K562 (cell line): ENCODE results near the gene TGOLN2. TPM values are rescaled to one million over a fixed set of nuclear protein-coding genes. Genes with fewer than 3 reads are reported as not detected.

ENCODE experiments used
- ATAC-seq: fragments of 200-7000 bp; cut with Tn5 transposase; 3 replicates; pipeline ENCODE4 v1.9.1; 2020; ENCODE audit warnings: moderate library complexity
- BruUV-seq: library from RNA; stranded (reverse); fragments of 400-500 nt; replicated peaks from 2 replicates; lab custom pipeline; 2021; lab: Mats Ljungman, UMichigan
- CTCF ChIA-PET: fragments of 300-600 bp; formaldehyde crosslinking; extraction: SDS; loops from one replicate; lab custom pipeline; 2021; ENCODE audit warnings: low intra/inter-chr PET ratio; lab: Yijun Ruan, JAX
- POLR2A ChIA-PET: fragments of 300-600, 350-650 bp; sonication (Branson Sonifier 250); formaldehyde crosslinking; extraction: SDS; loops from one replicate; lab custom pipeline; 2021; ENCODE audit warnings: antibody characterized with exemption, inconsistent platforms; lab: Yijun Ruan, JAX
- DNase-seq, 4 experiments: peaks; one replicate each; pipeline versions ENCODE4 v3.0.0 to v3.0.0-alpha.2; 2011 to 2018; ENCODE audit warnings: low spot score in 3 of 4, mixed read lengths in 3 of 4; ENCODE audit errors: extremely low read depth in 1 of 4
- FAIRE-seq: peaks from 2 replicates; lab custom pipeline; 2011; peaks lifted over from hg19 to GRCh38; lab: Jason Lieb, UNC
- H2AFZ ChIP-seq: 2 replicates; pipeline ENCODE4 v1.6.0; 2011; ENCODE audit warnings: low read depth, low read length, control low read depth, inconsistent platforms
- H3K27ac ChIP-seq: fragments of 200-600 bp; 3 replicates; pipeline ENCODE4 v1.8.0; 2011; ENCODE audit warnings: low read depth, mild to moderate bottlenecking, control low read depth, inconsistent platforms, low read length, moderate library complexity, mixed read lengths; ENCODE audit errors: extremely low read depth
- H3K27me3 ChIP-seq, 2 experiments: fragments of 300-600 bp in 1 of 2; 2 replicates in 1 of 2; 3 replicates in 1 of 2; pipeline versions ENCODE4 v1.6.0 to v1.8.0; 2011; ENCODE audit warnings: inconsistent platforms in 2 of 2, low read length in 2 of 2, mild to moderate bottlenecking in 1 of 2, mixed read lengths in 1 of 2, moderate library complexity in 1 of 2; ENCODE audit not compliant: control insufficient read depth in 2 of 2, insufficient read depth in 2 of 2
- H3K36me3 ChIP-seq: fragments of 300-600 bp; 3 replicates; pipeline ENCODE4 v1.8.0; 2011; ENCODE audit warnings: mild to moderate bottlenecking, low read length, inconsistent platforms; ENCODE audit not compliant: control insufficient read depth, insufficient read depth
- H3K4me1 ChIP-seq, 2 experiments: fragments of 200-600 bp in 1 of 2; replicated peaks in 1 of 2; 2 replicates in 1 of 2; 3 replicates in 1 of 2; pipeline versions ENCODE4 v1.5.1 to v1.8.0; 2011; ENCODE audit warnings: inconsistent platforms in 2 of 2, low read length in 2 of 2, mild to moderate bottlenecking in 1 of 2, mixed read lengths in 1 of 2, moderate library complexity in 1 of 2; ENCODE audit not compliant: control insufficient read depth in 2 of 2, insufficient read depth in 2 of 2
- H3K4me2 ChIP-seq: 2 replicates; pipeline ENCODE4 v1.6.1; 2011; ENCODE audit warnings: low read length, control low read depth, inconsistent platforms, mixed read lengths; ENCODE audit not compliant: insufficient read depth
- H3K4me3 ChIP-seq: fragments of 200-600 bp; sonication (generic), shearing (Covaris generic); 2 replicates; pipeline ENCODE4 v1.5.1; 2016; ENCODE audit warnings: control low read depth, inconsistent platforms
- H3K79me2 ChIP-seq: fragments of 200-600 bp; 3 replicates; pipeline ENCODE4 v1.8.0; 2011; ENCODE audit warnings: low read length, inconsistent platforms; ENCODE audit not compliant: control insufficient read depth, insufficient read depth
- H3K9ac ChIP-seq, 2 experiments: 2 replicates each; pipeline versions ENCODE4 v1.6.0 to v1.6.1; 2011; ENCODE audit warnings: low read depth in 2 of 2, low read length in 2 of 2, control low read depth in 1 of 2, inconsistent platforms in 1 of 2, mild to moderate bottlenecking in 1 of 2, mixed read lengths in 1 of 2; ENCODE audit not compliant: insufficient read depth in 1 of 2
- H3K9me1 ChIP-seq: one replicate; pipeline ENCODE4 v1.6.0; 2011; ENCODE audit warnings: inconsistent platforms, mild to moderate bottlenecking, low read length, moderate library complexity; ENCODE audit not compliant: control insufficient read depth, insufficient read depth
- H3K9me3 ChIP-seq: replicated peaks from 2 replicates; pipeline ENCODE4 v1.5.1; 2011; ENCODE audit warnings: low read depth, low read length, inconsistent platforms; ENCODE audit not compliant: control insufficient read depth, insufficient read depth
- H4K20me1 ChIP-seq: replicated peaks from 2 replicates; pipeline ENCODE4 v1.6.1; 2011; ENCODE audit warnings: low read length, inconsistent platforms, mixed read lengths; ENCODE audit not compliant: control insufficient read depth, insufficient read depth
- FOXJ2 ChIP-seq: fragments of 200-800 bp; sonication (Bioruptor generic); IDR thresholded peaks from 2 replicates; pipeline ENCODE4 v1.6.1; 2016; ENCODE audit warnings: missing genetic modification characterization, missing compliant biosample characterization
- HDAC1 ChIP-seq, 2 experiments: fragments of 450-650 bp; IDR thresholded peaks; 2 replicates each; pipeline ENCODE4 v1.6.1; 2016 to 2017; ENCODE audit warnings: inconsistent platforms in 1 of 2, mild to moderate bottlenecking in 1 of 2, moderate library complexity in 1 of 2
- HDAC3 ChIP-seq: fragments of 450-650 bp; IDR thresholded peaks from 2 replicates; pipeline ENCODE4 v1.6.1; 2018; ENCODE audit warnings: borderline replicate concordance, mild to moderate bottlenecking, moderate library complexity; ENCODE audit not compliant: partially characterized antibody
- HOXB6 ChIP-seq: fragments of 250-450 bp; sonication (Bioruptor Pico); IDR thresholded peaks from 2 replicates; pipeline ENCODE4 v1.5.1; 2022; ENCODE audit warnings: mild to moderate bottlenecking, borderline replicate concordance
- NFE2L1 ChIP-seq: fragments of 450-650 bp; IDR thresholded peaks from 2 replicates; pipeline ENCODE4 v1.6.1; 2016; ENCODE audit warnings: missing genetic modification characterization, low read depth, mild to moderate bottlenecking, missing compliant biosample characterization, moderate library complexity, borderline replicate concordance
- ZNF174 ChIP-seq: fragments of 250-450 bp; sonication (Bioruptor Pico); IDR thresholded peaks from 2 replicates; pipeline ENCODE4 v1.4.0; 2020; ENCODE audit warnings: mild to moderate bottlenecking
- ZNF347 ChIP-seq: fragments of 450-650 bp; formaldehyde crosslinking; IDR thresholded peaks from 2 replicates; pipeline ENCODE4 v1.4.0; 2020; ENCODE audit warnings: low read depth, mild to moderate bottlenecking, moderate library complexity
- ZNF644 ChIP-seq: fragments of 200-800 bp; sonication (Bioruptor generic); IDR thresholded peaks from 2 replicates; pipeline ENCODE4 v1.6.1; 2016; ENCODE audit warnings: low read depth, missing genetic modification characterization, missing compliant biosample characterization
- WGBS: fragments of 100-300 bp; shearing (Covaris generic); methylation state at CpG from one replicate; pipeline ENCODE4 v1.1.6; 2016; ENCODE audit warnings: low coverage, mixed read lengths; ENCODE audit not compliant: insufficient coverage; ENCODE audit errors: missing lambda C conversion rate; 5-methylcytosine and 5-hydroxymethylcytosine counted together
- in situ Hi-C: fragments of 300-500 bp; cut with MboI; formaldehyde crosslinking; loops from 4 replicates; pipeline ENCODE4 v1.15.0; 2018; ENCODE audit warnings: inconsistent platforms, mixed read lengths
- intact Hi-C: fragments of 100-400 bp; cut with micrococcal nuclease; formaldehyde crosslinking; loops from 2 replicates; pipeline ENCODE4 v1.14.2; 2022
- polyA plus RNA-seq, 8 experiments: library from polyadenylated mRNA; depleted of rRNA in 4 of 8; stranded (reverse) in 5 of 8; unstranded in 3 of 8; fragments of >200 nt; fragmentation: Nextera tagmentation in 2 of 8; fragmentation: Illumina TruSeq in 1 of 8; extraction: Ambion mirVana in 2 of 8; extraction: Trizol in 1 of 8; gene quantifications; 2 replicates each; pipeline versions ENCODE4 v1.2.1 to v1.2.3, GENCODE V29; 2011 to 2014; ENCODE audit warnings: inconsistent platforms in 1 of 8, missing spikeins in 1 of 8
- total RNA-seq, 7 experiments: library from RNA; depleted of rRNA in 6 of 7; stranded (reverse); fragments of >200 nt in 6 of 7; fragmentation: Illumina TruSeq in 2 of 7; extraction: Trizol in 2 of 7; gene quantifications; 2 replicates each; pipeline versions ENCODE4 v1.2.1 to v1.2.3, GENCODE V29; 2011 to 2021; ENCODE audit warnings: low replicate concordance in 1 of 7
- TF ChIP-seq, protein P1 (sequence below), 2 experiments: fragments of 450-650 bp; IDR thresholded peaks; 2 replicates each; pipeline ENCODE4 v1.6.1; 2016; ENCODE audit warnings: mild to moderate bottlenecking in 2 of 2, borderline replicate concordance in 1 of 2, low read depth in 1 of 2, moderate library complexity in 1 of 2
- TF ChIP-seq, protein P2 (sequence below): sonication (generic); formaldehyde crosslinking; IDR thresholded peaks from 2 replicates; pipeline ENCODE4 v1.8.0; 2022; ENCODE audit warnings: mild to moderate bottlenecking, missing genetic modification reagents, borderline replicate concordance

The TGOLN2 gene
- total and polyA plus RNA-seq, 9 of the 15 experiments (the other 6 are each of a cell fraction or from before 2014, with no cell fraction given) = 13.0 to 66.5 (median 35.9) TPM

DNA sequence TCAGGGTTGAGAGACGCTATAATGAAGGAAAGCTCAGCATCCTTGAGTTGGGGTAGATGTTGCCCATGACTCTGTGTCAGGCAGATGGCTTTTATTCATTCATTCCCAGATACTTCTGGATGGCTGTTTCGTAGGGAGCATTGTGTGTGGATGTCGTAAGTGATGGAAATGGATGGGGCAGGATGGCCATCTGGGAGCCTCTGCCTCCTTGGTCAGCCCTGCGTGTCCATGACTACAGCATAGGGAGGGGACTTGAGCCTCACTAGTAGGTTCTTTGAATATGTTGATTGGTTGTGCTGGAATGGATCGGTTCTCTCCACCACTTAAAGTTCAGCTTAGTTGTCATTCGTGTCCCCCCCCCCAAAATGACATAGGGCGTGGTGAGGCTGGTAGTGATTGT, 44.9 kb downstream of the TGOLN2 start:
- ChIA-PET POLR2A (interaction anchor here (0.6 to 0.7 kb wide), 2 partner anchors 26 to 139 kb away, joined by 3 to 4 read pairs; no protein-coding TSS in a partner anchor), CTCF (no interaction called here)
- ATAC-seq (no peak), FAIRE-seq (no peak), DNase-seq (no peak)
- Histone ChIP-seq H3K4me3 (no peak overlapping the region), H3K9me1 (no peaks in the 10 kb centered on the region), H3K27ac (no peak overlapping the region), H3K9me3 (no peaks in the 10 kb centered on the region), H3K4me1 (no peaks in the 10 kb centered on the region; a peak in 1 of 5 replicates), H3K36me3 (no peaks in the 10 kb centered on the region), H3K9ac (no peak overlapping the region), H4K20me1 (peaks cover 5% of the 10 kb centered on the region; the same call in 1 of the 2 replicates), H3K27me3 (peaks cover 48 to 84% of the 10 kb centered on the region in 2 experiments), H2AFZ (no peak overlapping the region), H3K4me2 (no peak overlapping the region), H3K79me2 (no peaks in the 10 kb centered on the region)
- in situ Hi-C loops (no loop called here), intact Hi-C loops (no loop called here)
- no TSS peak for BruUV-seq
- 1% methylated on average over 7 of the region's 7 CpGs for WGBS
- no peak for TF ChIP-seq NFE2L1 (tag)
- no peak for TF ChIP-seq ZNF174 (CRISPR knock-in tag)
- no peak for TF ChIP-seq FOXJ2
- TF ChIP-seq HOXB6 (CRISPR knock-in tag) = no peak
- TF ChIP-seq, protein P1, sequence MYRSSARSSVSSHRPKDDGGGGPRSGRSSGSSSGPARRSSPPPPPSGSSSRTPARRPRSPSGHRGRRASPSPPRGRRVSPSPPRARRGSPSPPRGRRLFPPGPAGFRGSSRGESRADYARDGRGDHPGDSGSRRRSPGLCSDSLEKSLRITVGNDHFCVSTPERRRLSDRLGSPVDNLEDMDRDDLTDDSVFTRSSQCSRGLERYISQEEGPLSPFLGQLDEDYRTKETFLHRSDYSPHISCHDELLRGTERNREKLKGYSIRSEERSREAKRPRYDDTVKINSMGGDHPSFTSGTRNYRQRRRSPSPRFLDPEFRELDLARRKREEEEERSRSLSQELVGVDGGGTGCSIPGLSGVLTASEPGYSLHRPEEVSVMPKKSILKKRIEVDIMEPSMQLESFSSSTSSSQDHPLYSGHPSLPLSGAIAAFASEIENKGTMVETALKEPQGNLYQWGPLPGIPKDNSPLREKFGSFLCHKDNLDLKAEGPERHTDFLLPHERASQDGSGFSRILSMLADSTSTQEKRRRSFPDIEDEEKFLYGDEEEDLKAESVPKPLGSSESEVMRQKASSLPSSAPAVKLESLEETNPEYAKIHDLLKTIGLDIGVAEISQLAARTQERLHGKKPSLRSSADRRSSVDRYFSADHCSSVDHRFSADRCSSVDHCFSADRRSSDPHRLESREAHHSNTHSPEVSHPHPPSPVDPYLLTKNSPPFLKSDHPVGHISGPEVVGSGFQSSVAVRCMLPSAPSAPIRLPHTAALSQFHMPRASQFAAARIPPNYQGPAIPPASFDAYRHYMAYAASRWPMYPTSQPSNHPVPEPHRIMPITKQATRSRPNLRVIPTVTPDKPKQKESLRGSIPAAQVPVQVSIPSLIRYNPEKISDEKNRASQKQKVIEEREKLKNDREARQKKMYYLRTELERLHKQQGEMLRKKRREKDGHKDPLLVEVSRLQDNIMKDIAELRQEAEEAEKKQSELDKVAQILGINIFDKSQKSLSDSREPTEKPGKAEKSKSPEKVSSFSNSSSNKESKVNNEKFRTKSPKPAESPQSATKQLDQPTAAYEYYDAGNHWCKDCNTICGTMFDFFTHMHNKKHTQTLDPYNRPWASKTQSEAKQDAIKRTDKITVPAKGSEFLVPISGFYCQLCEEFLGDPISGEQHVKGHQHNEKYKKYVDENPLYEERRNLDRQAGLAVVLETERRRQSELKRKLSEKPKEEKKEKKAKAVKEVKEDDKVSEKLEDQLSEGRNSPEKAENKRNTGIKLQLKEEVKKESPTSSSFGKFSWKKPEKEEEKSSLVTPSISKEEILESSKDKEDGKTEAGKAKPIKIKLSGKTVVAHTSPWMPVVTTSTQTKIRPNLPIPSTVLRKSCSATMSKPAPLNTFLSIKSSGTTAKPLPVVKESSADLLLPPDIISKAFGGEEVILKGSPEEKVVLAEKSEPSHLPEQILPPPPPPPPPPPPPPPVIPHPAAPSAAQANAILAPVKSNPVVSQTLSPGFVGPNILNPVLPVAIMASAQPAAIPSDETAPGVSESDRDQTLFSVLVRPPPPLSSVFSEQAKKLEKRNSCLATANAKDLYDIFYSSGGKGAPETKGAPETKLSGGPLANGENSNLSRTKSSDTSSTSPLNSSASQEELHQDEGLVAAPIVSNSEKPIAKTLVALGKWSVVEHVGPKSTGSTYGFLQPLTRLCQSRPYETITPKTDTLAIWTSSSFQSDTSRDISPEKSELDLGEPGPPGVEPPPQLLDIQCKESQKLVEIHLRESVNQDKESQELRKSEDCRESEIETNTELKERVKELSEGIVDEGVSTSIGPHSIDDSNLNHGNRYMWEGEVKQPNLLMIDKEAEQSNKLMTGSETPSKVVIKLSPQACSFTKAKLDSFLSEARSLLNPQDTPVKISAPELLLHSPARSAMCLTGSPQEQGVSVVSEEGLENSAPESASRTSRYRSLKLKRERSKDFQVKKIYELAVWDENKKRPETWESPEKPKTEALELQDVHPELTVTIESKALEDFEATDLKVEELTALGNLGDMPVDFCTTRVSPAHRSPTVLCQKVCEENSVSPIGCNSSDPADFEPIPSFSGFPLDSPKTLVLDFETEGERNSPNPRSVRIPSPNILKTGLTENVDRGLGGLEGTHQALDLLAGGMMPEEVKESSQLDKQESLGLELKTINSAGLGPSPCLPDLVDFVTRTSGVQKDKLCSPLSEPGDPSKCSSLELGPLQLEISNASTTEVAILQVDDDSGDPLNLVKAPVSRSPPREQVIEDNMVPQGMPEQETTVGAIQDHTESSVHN (IDR thresholded peaks at IDR 0.05; ENCODE audit: borderline replicate concordance in 1 of 2, low read depth in 1 of 2) = no peak
- no peak for TF ChIP-seq HDAC1 (IDR thresholded peaks at IDR 0.05)
- TF ChIP-seq HDAC3 = no peak
- TF ChIP-seq ZNF644 = no peak
- TF ChIP-seq, protein P2, sequence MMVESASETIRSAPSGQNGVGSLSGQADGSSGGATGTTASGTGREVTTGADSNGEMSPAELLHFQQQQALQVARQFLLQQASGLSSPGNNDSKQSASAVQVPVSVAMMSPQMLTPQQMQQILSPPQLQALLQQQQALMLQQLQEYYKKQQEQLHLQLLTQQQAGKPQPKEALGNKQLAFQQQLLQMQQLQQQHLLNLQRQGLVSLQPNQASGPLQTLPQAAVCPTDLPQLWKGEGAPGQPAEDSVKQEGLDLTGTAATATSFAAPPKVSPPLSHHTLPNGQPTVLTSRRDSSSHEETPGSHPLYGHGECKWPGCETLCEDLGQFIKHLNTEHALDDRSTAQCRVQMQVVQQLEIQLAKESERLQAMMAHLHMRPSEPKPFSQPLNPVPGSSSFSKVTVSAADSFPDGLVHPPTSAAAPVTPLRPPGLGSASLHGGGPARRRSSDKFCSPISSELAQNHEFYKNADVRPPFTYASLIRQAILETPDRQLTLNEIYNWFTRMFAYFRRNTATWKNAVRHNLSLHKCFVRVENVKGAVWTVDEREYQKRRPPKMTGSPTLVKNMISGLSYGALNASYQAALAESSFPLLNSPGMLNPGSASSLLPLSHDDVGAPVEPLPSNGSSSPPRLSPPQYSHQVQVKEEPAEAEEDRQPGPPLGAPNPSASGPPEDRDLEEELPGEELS = no peak
- TF ChIP-seq ZNF347 (CRISPR knock-in tag) = no peak
